HG03066 (cell line): Measurements from ENCODE around the gene DGKB.

Source experiments
- ATAC-seq: cut with Tn5 transposase; IDR thresholded peaks from one replicate; pipeline ENCODE4 v1.9.1; 2021; ENCODE audit warnings: low read depth; ENCODE audit not compliant: unreplicated experiment

DGKB gene

GRCh38 chr7:14762561-14762960, 140.0 kb downstream of the DGKB start:
- ATAC-seq = no peak

- ATAC-seq = no peak
Observed at GRCh38 chr7:14761510-14762296, 140.8 kb downstream of the DGKB start.

DNA sequence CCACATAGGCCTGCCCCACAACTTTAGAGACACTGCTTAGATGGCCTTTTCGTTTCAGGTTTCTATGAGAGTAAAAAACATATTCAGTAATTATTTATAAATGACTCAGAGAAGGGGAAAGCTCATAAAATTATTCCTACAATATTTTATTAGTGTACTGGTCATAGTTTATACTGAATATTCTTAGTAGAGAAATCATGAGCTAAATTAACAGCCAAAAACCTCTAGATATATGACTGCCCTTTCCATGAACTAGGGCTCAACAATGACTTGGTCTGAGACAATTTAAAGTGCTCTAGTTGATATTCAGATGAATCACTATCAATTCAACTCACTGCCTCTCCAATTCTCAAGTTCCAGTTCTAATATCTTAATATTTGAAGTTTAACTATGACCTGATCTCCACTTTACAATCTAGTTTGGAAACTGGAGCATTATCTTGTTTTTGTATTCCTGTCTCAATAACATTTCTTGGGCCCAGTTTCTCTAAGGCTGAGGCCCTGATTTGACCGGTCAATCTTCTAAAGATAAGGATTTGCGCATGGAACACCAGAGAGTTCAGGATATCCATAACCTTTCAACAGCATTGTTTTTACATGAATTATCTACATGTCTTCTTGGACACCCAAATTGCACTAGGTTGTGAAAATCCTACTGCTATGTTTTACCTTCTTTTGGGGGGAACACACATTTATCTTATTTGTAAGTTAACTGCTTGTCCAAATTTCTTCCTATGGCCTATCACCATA, 141.6 kb downstream of the DGKB start:
- no peak for ATAC-seq

GRCh38 chr7:14759785-14760184, 142.8 kb downstream of the DGKB start:
- no peak for ATAC-seq

GRCh38 chr7:14754631-14755030, 147.9 kb downstream of the DGKB start:
- ATAC-seq = no peak

DNA sequence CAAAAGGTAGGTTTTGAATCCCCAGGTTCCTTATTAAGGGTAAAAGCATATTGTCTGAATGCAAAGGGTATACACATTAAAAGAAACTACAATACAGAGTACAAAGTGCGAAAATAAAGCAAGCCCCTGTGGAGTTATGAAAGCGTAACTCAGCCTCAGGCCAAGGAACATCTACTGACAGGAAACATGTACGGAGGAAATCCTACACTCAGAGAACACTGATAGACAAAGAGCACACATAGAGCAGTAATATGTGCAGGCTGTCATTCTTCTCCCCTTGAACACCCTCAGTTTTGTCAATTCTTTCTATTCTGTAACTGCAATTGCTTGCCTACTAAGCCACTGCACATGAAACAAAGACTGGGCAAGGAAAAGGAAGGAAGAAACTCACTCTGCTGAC, 150.2 kb downstream of the DGKB start:
- ATAC-seq = no peak

DNA sequence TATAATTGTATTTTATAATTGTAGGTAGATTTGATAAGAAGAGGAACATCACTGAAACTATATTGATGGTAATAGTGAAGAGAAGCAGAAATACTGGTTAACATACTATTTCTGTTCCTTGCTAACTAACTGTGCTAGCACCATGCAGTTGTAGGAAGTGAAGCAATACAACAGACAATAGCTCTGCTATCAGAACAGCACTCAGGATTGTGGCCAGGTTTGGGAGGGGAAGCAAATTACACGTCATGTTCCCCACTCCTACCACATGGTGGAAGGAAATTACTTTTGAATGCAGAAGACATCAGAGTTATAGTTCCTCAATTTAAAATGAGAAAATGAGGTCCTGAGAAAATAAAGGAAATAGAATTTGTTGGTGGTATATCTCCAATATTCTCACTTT, 151.1 kb downstream of the DGKB start:
- no peak for ATAC-seq

- ATAC-seq = no peak
Observed at GRCh38 chr7:14748461-14748860, 154.1 kb downstream of the DGKB start.

- ATAC-seq = no peak
Observed at GRCh38 chr7:14747701-14748100, 154.8 kb downstream of the DGKB start.

GRCh38 chr7:14745076-14745475, 157.5 kb downstream of the DGKB start:
- no peak for ATAC-seq

- no peak for ATAC-seq
Observed at GRCh38 chr7:14740606-14741005, 161.9 kb downstream of the DGKB start.

DNA sequence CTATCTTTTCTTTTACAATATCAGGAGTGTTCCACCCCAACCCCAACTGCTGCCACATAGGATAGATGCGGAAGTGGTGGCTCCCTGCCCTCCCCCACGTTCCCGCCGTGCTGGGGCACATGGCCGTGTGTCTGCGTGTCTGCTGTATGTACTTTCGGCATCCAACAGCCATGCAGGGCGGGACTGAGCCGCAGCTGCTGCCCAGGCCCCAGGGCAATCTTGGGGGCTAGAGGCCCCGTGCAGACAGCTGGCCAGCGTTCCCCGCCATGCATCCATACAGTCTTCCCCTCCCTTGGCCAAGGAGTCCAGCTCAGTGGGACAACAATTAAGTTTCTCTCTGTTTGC, 162.7 kb downstream of the DGKB start:
- no peak for ATAC-seq

DNA sequence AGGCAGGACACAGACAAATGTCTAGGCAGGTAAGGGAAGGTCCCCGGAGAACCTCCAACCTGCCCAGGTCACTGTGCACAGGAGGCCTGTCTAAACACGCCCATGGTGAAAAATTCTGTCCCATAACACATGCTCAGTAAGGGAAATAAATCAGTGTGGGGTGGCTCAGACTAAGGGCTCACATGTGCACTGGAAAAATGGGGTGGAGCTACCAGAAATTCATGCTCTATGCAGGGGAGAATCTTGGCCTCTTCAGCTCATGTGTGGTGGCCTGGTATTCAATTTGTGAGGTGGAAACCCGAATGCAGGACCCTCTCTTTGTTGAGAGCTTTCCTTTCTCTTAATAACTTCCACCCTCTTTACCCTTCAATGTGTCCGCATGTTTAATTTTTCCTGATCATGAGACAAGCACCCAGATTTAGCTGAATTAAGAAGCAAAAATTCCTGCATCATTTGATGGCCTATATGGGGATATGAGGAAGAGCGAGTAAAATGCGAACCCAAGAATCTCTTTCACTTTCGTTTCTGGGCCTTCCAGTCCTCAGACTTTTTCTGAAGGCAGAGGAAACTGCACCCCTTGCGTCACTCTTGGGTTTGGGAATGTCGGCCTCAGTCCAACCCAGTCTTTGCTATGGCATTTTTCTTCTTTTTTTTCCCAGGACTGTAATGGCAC, 163.2 kb downstream of the DGKB start:
- no peak for ATAC-seq

DNA sequence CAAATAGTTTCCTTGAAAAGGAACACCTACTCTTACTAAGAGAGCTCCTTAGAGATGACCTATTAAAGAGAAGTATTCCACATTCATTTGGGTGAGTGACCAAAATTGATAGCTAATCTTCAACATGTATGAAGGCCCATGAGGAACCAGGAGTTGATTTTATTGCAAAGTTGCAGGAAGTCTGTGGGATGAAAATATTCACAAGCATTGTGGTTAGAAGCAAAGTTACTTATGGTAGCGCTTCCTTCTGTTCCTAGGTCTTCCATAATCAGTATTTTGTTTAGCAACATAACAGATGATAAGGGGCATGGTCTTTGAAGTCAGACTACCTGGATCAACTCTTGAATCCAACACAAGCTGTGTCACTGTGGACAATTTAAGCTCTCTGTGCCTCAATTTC, 164.5 kb downstream of the DGKB start:
- ATAC-seq = no peak

DNA sequence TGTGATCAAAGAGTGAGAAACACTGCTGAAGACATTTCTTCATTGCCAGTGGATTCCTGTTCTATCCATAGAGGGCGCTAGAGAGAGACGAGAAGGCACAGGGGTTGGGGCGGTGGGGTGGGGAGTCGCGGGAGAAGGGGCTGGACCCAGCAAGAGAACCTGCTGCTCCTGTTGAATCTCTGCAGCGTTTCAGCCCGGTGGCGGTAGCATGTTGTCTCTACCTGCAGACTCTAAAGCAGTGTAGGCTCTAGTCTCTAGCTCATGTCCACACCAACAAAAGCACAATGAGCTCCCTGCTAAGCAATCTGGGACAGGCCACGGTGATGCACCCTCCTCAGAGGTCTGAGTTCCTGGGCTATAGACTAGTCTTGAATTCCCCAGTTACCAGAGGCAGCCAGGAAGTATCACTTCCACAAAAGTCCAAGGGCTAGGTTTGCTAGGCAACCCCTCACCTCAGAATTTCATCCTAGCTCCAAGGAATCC, 167.7 kb downstream of the DGKB start:
- no peak for ATAC-seq

GRCh38 chr7:14720785-14721184, 181.8 kb downstream of the DGKB start:
- ATAC-seq = no peak

DNA sequence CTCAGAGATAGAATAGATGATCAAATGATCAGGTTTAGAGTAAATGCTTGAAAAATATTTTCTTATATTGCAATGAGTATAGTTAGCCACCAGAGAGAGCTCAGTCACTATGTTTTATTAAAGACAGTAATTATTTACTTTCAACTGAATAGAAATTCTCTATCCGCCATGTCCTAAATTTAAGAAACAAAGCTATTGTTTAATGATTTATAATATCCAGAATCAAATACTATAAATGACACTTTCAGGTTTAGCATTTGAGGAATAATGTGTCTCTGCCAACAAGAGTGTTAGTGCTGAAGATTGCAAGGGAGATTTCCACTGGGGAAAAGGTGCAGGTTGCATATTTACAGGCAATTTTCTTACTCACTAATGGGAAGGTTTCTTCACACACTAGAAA, 184.7 kb downstream of the DGKB start:
- no peak for ATAC-seq

- ATAC-seq = no peak
Observed at GRCh38 chr7:14717169-14717568, 185.4 kb downstream of the DGKB start.

GRCh38 chr7:14714161-14714728, 188.3 kb downstream of the DGKB start:
- ATAC-seq = peak; percentile 98

GRCh38 chr7:14698239-14698638, 204.3 kb downstream of the DGKB start:
- ATAC-seq = no peak

DNA sequence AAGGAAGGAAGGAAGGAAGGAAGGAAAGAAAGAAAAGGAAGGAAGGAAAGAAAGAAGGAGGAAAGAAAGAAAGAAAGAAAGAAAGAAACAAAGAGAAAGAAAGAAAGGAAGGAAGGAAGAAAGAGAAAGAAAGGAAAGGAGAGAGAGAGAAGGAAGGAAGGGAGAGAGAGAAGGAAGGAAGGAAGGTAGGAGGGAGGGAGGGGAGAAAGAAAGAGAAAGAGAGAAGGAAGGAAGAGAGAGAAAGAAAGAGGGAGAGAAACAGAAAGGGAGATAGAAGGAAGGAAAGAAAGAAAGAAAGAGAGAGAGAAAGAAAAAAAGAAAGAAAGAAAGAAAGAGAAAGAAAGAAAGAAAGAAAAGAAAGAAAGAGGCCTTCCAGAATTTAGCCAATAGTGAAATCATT, 204.9 kb downstream of the DGKB start:
- ATAC-seq = no peak
